NCI-H1694 (cell line): Measurements from ENCODE around the gene SAXO1.
"Not testable (repeated sequence)": the region's sequence is repeated elsewhere in the genome, so short reads cannot be mapped to it uniquely, and the experiment has no call there.

Experiments
- DNase-seq: peaks from one replicate; lab custom pipeline; 2025; lab: John Stamatoyannopoulos, UW

SAXO1 gene, protein sequence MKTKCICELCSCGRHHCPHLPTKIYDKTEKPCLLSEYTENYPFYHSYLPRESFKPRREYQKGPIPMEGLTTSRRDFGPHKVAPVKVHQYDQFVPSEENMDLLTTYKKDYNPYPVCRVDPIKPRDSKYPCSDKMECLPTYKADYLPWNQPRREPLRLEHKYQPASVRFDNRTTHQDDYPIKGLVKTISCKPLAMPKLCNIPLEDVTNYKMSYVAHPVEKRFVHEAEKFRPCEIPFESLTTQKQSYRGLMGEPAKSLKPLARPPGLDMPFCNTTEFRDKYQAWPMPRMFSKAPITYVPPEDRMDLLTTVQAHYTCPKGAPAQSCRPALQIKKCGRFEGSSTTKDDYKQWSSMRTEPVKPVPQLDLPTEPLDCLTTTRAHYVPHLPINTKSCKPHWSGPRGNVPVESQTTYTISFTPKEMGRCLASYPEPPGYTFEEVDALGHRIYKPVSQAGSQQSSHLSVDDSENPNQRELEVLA

DNA sequence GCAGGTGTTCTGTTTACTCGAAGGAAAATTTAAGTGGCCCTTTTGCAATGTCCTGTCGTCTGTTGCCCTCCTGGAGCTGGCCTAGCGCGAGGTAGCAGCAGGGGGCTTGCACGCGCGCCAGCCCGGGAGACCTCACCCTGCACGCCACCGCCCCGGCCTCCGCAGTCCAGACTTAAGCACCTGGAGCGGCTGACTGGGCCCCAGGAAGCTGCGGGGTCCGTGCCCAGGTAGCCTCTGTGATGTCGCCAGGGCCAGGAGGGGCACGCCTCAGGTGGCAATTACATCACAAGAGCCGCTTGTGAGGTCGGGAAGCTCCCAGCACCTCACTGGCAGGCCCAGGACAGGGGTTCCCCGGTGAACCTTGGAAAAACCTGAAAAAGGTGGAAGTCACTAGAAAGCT lies at the start of gene SAXO1:
SAXO1 (minus strand) TSS at position 195 of the 400 bp plus-strand sequence. CDS start 301 bp downstream, outside the sequence.
- no peak for DNase-seq

- DNase-seq, result no peak
These were observed 41.8 kb upstream of the SAXO1 start for GRCh38 chr9:19074836-19075235.

DNA sequence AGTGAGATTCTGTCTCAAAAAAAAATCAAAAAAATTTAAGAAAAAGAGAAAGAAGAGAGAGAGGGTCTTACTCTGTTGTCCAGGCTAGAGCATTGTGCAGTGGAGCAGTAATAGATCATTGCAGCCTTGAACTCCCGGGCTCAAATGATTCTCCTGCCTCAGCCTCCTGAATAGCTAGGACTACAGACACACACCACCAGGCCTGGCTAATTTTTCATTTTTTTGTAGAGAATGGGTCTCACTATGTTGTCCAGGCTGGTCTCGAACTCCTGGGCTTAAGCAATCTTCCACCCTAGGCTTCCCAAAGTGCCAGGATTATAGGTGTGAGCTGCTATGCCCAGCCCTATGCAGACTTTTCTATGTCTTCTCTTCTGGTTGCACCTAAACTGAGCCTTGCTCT lies 41.2 kb upstream of the SAXO1 start:
- DNase-seq, result no peak

DNA sequence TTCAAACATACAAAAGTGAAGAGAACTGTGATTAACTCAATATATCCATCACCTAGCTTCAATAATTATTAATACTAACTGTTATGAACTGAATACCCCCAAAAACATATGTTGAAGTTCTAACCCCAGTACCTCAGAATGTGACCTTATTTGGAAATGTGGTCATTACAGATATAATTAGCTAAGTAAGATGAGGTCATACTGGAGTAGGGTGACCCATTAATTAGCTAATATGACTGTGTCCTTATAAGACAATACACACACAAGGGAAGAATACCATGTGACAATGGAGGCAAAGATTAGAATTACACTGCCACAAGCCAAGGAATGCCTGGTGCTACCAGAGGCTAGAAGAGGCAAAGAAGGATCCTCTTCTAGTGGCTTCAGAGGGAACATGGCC lies 24.0 kb upstream of the SAXO1 start:
- DNase-seq, result no peak

DNA sequence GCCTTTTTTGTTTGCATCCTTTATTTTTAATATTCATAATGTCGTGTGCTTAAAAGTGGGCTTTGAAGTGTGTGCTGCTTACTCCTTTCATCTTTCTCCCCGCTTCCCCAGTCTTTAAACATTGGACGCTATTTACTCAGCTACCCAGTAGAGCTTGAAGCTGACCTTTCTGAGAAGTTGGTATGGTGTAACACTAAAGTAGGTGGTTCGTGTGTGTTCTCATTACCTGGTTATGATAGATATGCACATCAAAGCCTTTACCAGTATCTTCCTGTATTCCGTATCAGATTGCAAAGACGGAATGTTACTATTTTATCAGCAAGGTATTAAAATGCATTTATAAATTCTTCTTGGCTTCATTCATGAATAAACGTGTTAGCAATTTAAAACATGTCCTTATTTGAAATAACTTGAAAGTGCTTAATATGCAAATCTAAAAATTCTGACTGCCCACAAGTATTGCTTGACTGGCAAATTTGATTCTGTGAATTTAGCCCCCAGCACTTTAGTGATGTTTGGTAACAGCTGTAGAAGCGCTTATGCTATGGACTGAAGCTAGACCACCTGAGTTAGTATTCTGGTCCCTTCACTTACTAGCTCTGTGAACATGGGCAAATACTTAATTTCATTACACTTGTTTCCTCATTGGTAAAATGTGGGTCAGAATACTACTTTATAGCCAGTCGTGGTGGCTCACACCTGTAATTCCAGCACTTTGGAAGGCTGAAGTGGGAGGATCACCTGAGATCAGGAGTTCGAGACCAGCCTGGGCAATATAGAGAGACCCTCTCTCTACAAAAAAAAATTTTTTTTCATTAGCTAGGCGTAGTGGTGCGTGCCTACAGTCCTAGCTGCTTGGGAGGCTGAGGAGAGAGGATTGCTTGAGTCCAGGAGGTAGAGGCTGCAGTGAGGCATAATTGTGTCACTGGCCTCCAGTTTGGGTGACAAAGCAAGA lies 17.9 kb upstream of the SAXO1 start:
- no peak for DNase-seq

- DNase-seq, result no peak
These were observed 17.1 kb upstream of the SAXO1 start for GRCh38 chr9:19049917-19050636.

DNA sequence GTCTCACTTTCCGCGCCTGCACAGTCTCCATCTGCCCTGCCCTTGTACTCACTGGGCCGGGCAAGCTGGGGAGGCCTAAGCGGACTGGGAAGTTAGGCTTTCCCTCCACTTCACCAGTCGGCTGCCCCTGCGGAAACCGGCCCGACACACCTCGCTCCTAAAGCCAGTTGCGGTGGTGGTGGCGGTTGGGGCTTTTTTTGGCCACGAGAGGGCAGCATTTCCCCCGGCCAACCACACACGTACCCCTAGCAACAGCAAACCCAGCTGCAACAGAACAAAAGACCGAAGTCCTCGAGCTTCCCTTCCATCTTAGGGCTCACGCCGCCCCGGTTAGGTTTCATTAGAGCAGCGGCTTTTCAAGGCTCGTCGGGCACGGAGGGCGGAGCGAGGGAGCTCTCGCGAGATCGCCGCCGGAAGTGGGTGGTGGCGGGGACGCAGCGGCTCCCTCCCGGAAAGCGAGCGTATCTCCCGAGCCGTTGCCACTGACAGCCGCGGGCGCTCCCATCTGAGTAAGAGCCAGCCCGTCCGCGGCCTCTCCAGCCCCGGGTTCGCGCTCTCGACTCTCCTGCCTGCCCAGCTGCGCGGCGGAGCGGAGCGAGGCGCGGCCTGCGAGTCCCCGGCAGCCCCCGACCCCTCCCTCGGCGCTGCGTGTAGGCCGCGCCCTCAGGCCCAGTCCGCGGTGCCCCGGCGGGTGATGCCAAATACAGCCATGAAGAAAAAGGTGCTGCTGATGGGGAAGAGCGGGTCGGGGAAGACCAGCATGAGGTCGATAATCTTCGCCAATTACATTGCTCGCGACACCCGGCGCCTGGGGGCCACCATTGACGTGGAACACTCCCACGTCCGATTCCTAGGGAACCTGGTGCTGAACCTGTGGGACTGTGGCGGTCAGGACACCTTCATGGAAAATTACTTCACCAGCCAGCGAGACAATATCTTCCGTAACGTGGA lies 16.2 kb upstream of the SAXO1 start, which contains the start of gene RRAGA:
RRAGA (plus strand) TSS at position 462 of the 951 bp plus-strand sequence; CDS start at position 695, 233 bp downstream.
- DNase-seq, result peak; percentile 91

DNA sequence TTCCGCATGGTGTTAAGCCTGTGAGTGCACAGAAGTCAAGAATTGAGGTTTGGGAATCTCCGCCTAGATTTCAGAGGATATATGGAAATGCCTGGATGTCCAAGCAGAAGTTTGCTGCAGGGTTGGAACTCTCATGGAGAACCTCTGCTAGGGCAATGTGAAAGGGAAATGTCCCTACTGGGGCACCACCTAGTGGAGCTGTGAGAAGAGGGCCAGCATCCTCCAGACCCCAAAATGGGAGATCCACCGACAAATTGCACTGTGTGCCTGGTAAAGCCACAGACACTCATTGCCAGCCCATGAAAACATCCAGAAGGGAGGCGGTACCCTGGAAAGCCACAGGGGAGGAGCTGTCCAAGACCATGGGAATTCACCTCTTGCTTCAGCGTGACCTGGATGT lies 3.6 kb upstream of the SAXO1 start:
- DNase-seq, result no peak

- no peak for DNase-seq
These were observed 603 bp downstream of the SAXO1 start for GRCh38 chr9:19032406-19032805.

DNA sequence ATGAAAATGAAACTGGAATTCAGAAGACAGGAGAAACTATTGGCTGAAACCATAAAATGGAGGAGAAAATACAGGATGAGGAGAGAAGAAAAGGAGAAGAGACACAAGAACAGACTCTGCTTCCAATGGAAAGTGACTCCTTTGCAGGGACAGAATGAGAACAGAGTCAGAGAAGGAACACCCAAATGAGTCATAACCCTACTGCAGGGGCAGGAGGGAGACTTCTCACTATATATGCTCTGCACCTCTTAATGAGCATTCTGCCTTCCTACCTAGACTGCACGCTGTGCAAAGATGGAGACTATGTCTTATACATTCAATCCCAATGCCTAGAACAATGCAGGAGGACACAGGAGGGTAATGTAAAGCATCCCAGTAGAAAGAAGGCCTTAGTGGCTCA lies 2.1 kb downstream of the SAXO1 start:
- DNase-seq, result no peak

- peak; percentile 25 for DNase-seq
These were observed 4.1 kb downstream of the SAXO1 start for GRCh38 chr9:19028835-19029451.

DNA sequence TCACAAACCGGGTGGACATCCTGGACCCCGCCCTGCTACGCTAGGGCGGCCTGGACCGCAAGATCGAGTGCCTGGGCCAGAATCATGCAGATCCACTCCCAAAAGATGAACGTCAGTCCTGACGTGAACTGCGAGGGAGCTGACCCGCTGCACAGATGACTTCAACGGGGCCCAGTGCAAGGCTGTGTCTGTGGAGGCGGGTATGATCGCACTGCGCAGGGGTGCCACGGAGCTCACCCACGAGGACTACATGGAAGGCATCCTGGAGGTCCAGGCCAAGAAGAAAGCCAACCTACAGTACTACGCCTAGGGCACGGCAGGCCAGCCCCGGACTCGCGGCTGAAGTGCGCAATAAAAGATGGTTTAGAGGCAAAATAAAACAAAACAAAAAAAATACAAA lies 5.2 kb downstream of the SAXO1 start:
- no peak for DNase-seq

DNA sequence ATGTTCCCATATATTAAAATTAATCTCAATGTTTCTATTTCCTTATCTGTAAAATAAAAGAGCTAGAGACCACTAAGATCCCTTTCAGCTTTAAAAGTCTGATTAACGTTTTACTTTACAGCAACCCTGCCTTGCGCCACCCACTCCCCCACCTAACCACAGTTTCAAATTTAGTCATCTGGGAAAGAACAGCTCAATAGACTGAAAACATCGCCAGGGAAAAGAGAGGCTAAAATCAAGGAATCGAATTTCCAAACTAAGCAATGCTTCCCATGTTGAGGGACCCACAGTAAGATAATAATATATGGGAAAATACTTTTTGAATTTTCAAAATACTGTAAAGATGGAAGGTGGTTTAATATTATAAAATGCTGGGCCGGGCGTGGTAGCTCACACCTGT lies 6.6 kb downstream of the SAXO1 start:
- DNase-seq, result no peak

- no peak for DNase-seq
These were observed 9.9 kb downstream of the SAXO1 start for GRCh38 chr9:19023078-19023477.

GRCh38 chr9:19022206-19022605 lies 10.8 kb downstream of the SAXO1 start:
- DNase-seq, result no peak

GRCh38 chr9:19021649-19022048 lies 11.4 kb downstream of the SAXO1 start:
- DNase-seq, result not testable (repeated sequence)

GRCh38 chr9:19020886-19021455 lies 12.0 kb downstream of the SAXO1 start:
- no peak for DNase-seq

DNA sequence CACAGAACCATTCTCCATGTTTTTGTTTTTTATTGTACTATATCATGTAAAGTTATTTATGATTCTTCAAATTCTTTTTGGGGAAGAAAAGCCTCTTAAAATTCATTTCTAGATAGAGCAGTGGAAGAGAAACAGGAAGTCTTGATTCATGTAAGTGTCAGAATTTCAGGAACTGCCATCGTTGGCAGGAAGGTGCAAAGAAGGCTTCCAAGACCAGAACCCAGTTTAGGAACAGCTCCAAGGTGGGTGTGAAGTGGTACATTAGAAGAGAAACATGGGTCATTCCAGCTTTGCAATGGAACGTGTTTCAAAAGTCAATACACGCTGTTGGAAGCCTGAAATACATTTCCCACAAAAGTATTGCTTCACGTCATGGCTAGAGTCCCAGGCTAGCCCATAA lies 14.8 kb downstream of the SAXO1 start:
- no peak for DNase-seq

GRCh38 chr9:19009391-19009965 lies 23.5 kb downstream of the SAXO1 start:
- no peak for DNase-seq

DNA sequence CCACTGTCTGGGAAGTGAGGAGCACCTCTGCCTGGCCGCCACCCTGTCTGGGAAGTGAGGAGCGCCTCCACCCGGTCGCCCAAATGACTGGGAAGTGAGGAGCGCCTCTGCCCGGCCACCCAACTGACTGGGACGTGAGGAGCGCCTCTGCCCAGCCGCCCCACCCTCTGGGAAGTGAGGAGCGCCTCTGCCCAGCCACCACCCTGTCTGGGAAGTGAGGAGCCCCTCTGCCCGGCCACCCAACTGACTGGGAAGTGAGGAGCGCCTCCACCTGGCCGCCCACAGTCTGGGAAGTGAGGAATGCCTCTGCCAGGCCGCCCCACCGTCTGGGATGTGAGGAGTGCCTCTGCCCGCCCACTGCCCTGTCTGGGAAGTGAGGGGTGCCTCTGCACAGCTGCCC lies 32.9 kb downstream of the SAXO1 start:
- no peak for DNase-seq
